PC-9 (cell line): ENCODE results near the gene JAG1. TPM values are rescaled to one million over a fixed set of nuclear protein-coding genes. Genes with fewer than 3 reads are reported as not detected.

Experiments used
- BruUV-seq: library from RNA; stranded (reverse); fragments of 400-500 nt; replicated peaks from 2 replicates; lab custom pipeline; 2021; lab: Mats Ljungman, UMichigan
- CTCF ChIA-PET: fragments of 300-600 bp; sonication (Branson Sonifier 250); formaldehyde crosslinking; loops from one replicate; lab custom pipeline; 2022; ENCODE audit warnings: antibody characterized with exemption; lab: Charles Lee
- POLR2A ChIA-PET: fragments of 300-600 bp; sonication (Branson Sonifier 250); formaldehyde crosslinking; loops from one replicate; lab custom pipeline; 2022; ENCODE audit warnings: antibody characterized with exemption; ENCODE audit not compliant: unreplicated experiment; lab: Charles Lee
- DNase-seq, 2 experiments: peaks; one replicate each; pipeline versions ENCODE4 v3.0.0 to v3.0.0-alpha.2; 2015 to 2022; ENCODE audit warnings: mixed read lengths in 1 of 2
- H2AFZ ChIP-seq: fragments of 200-600 bp; sonication (generic); 2 replicates; pipeline ENCODE4 v1.8.1; 2017; ENCODE audit warnings: antibody characterized with exemption
- H3F3A ChIP-seq: fragments of 200-600 bp; sonication (generic); 2 replicates; pipeline ENCODE4 v1.8.1; 2017; ENCODE audit warnings: antibody characterized with exemption, mild to moderate bottlenecking, low read depth; ENCODE audit not compliant: insufficient read depth
- H3K27ac ChIP-seq: fragments of 200-600 bp; sonication (generic); 2 replicates; pipeline ENCODE4 v1.6.1; 2016; ENCODE audit warnings: mixed run types
- H3K27me3 ChIP-seq: fragments of 200-600 bp; sonication (generic); 2 replicates; pipeline ENCODE4 v1.6.1; 2016; ENCODE audit warnings: low read depth, mixed run types; ENCODE audit not compliant: insufficient read depth
- H3K36me3 ChIP-seq: fragments of 200-600 bp; sonication (generic); 2 replicates; pipeline ENCODE4 v1.6.1; 2016; ENCODE audit warnings: low read depth, mixed run types
- H3K4me1 ChIP-seq: fragments of 200-600 bp; sonication (generic); replicated peaks from 2 replicates; pipeline ENCODE4 v1.6.1; 2016; ENCODE audit warnings: mixed run types; ENCODE audit not compliant: insufficient read depth
- H3K4me2 ChIP-seq: fragments of 200-600 bp; sonication (generic); 2 replicates; pipeline ENCODE4 v1.6.1; 2017; ENCODE audit warnings: mixed run types
- H3K4me3 ChIP-seq: fragments of 200-600 bp; sonication (generic); 2 replicates; pipeline ENCODE4 v1.6.1; 2016; ENCODE audit warnings: mixed run types
- H3K79me2 ChIP-seq: fragments of 200-600 bp; sonication (generic); 2 replicates; pipeline ENCODE4 v1.6.1; 2017; ENCODE audit warnings: low read depth, mixed run types
- H3K9me2 ChIP-seq: fragments of 200-600 bp; sonication (generic); 2 replicates; pipeline ENCODE4 v1.8.1; 2017; ENCODE audit warnings: mild to moderate bottlenecking; ENCODE audit not compliant: insufficient read depth
- H3K9me3 ChIP-seq: fragments of 200-600 bp; sonication (generic); 2 replicates; pipeline ENCODE4 v1.8.1; 2016; ENCODE audit warnings: low read depth; ENCODE audit not compliant: insufficient read depth
- H4K20me1 ChIP-seq: fragments of 200-600 bp; sonication (generic); 2 replicates; pipeline ENCODE4 v1.8.1; 2017; ENCODE audit not compliant: insufficient read depth
- EZH2 ChIP-seq: fragments of 200-600 bp; sonication (generic); IDR thresholded peaks from 2 replicates; pipeline ENCODE4 v1.8.0; 2017; ENCODE audit warnings: antibody characterized with exemption, low read depth
- intact Hi-C: fragments of 100-400 bp; cut with micrococcal nuclease; formaldehyde crosslinking; loops from one replicate; pipeline ENCODE4 v1.10.0; 2022; ENCODE audit not compliant: unreplicated experiment
- total RNA-seq: library from RNA; stranded (reverse); gene quantifications from 2 replicates; pipeline ENCODE4 v1.2.3, GENCODE V29; 2021
- TF ChIP-seq, protein P1 (sequence below): fragments of 200-600 bp; sonication (generic); conservative IDR thresholded peaks from 2 replicates; pipeline ENCODE4 v1.6.1; 2017; ENCODE audit warnings: mixed run types, antibody characterized with exemption, mild to moderate bottlenecking, moderate library complexity

The JAG1 gene
- total RNA-seq, 1 experiment from 2014 or later: 42.9 TPM

DNA sequence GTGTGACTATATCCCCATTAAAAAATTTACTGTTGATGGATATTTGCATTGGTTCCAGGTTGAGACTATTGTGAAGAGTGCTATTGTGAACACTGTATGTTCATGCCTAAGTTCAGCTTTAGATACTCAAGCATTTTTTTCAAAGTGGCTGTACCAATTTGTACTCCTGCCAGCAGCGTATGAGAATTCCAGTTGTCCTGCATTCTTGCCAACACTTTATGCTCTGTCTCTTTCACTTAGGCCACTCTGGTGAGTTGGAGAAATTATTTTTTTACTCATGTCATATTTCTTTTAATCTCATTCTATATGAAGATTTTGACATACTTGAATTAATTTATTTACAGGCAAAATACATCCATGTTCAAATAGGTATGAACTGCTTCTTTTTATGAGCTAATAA is 76.2 kb downstream of the JAG1 start:
- intact Hi-C loops: loop anchor here (2.0 to 5.0 kb wide), 2 partner anchors 41 to 405 kb away; no protein-coding TSS in a partner anchor
- H3K36me3 ChIP-seq: no peaks in the 10 kb centered on the region
- peaks cover 19% of the 10 kb centered on the region for H3F3A ChIP-seq
- no peak for DNase-seq
- H3K9me2 ChIP-seq: no peaks in the 10 kb centered on the region
- H3K4me2 ChIP-seq: no peak overlapping the region
- H3K27me3 ChIP-seq: no peaks in the 10 kb centered on the region
- TF ChIP-seq, protein P1, sequence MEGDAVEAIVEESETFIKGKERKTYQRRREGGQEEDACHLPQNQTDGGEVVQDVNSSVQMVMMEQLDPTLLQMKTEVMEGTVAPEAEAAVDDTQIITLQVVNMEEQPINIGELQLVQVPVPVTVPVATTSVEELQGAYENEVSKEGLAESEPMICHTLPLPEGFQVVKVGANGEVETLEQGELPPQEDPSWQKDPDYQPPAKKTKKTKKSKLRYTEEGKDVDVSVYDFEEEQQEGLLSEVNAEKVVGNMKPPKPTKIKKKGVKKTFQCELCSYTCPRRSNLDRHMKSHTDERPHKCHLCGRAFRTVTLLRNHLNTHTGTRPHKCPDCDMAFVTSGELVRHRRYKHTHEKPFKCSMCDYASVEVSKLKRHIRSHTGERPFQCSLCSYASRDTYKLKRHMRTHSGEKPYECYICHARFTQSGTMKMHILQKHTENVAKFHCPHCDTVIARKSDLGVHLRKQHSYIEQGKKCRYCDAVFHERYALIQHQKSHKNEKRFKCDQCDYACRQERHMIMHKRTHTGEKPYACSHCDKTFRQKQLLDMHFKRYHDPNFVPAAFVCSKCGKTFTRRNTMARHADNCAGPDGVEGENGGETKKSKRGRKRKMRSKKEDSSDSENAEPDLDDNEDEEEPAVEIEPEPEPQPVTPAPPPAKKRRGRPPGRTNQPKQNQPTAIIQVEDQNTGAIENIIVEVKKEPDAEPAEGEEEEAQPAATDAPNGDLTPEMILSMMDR: no peak
- TF ChIP-seq EZH2: no peak
- no peak overlapping the region for H3K4me3 ChIP-seq
- CTCF ChIA-PET: no interaction called here
- no peaks in the 10 kb centered on the region for H4K20me1 ChIP-seq
- H3K79me2 ChIP-seq: no peaks in the 10 kb centered on the region
- peak overlapping the region; percentile 94 for H3K27ac ChIP-seq
- H3K4me1 ChIP-seq: peaks cover 31% of the 10 kb centered on the region
- H3K9me3 ChIP-seq: no peaks in the 10 kb centered on the region
- no TSS peak for BruUV-seq
- no peak overlapping the region for H2AFZ ChIP-seq
- POLR2A ChIA-PET: interaction anchor here (0.5 to 0.6 kb wide), 2 partner anchors 9 to 16 kb away, joined by 3 to 6 read pairs; no protein-coding TSS in a partner anchor

DNA sequence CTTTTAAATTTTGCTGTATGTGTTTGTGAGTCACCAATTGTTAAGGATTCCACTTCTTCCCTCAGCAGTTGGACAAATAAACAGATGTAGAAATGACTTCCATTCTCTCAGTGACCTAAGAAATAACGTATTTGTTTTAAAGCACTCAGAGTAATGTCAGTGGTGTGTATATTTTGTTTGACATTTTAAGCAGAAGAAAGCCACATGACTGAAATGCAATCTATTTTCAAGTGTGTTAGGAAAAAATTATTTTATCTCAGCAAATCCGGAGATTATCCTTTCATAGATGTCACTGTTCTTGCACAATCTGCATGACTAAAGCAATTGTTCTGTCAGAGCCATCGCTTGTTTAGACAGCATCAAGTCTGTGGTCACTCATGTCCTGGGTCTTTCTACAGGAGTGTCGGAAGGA is 77.1 kb downstream of the JAG1 start:
- intact Hi-C loops: loop anchor here (5.0 kb wide), 1 partner anchor 406 kb away; no protein-coding TSS in a partner anchor
- ChIA-PET POLR2A (interaction anchor here (0.6 kb wide), 1 partner anchor 10 kb away, joined by 6 read pairs; no protein-coding TSS in a partner anchor), CTCF (no interaction called here)
- H3F3A ChIP-seq: peaks cover 20% of the 10 kb centered on the region
- H3K4me2 ChIP-seq: no peak overlapping the region
- H3K36me3 ChIP-seq: no peaks in the 10 kb centered on the region
- H3K4me3 ChIP-seq: no peak overlapping the region
- peaks cover 38% of the 10 kb centered on the region for H3K4me1 ChIP-seq
- no peaks in the 10 kb centered on the region for H3K27me3 ChIP-seq
- H3K9me3 ChIP-seq: no peaks in the 10 kb centered on the region
- no peaks in the 10 kb centered on the region for H4K20me1 ChIP-seq
- no peak for DNase-seq
- no TSS peak for BruUV-seq
- no peak for TF ChIP-seq EZH2
- TF ChIP-seq, protein P1: no peak
- no peaks in the 10 kb centered on the region for H3K79me2 ChIP-seq
- no peak overlapping the region for H2AFZ ChIP-seq
- no peaks in the 10 kb centered on the region for H3K9me2 ChIP-seq
- H3K27ac ChIP-seq: no peak overlapping the region

DNA sequence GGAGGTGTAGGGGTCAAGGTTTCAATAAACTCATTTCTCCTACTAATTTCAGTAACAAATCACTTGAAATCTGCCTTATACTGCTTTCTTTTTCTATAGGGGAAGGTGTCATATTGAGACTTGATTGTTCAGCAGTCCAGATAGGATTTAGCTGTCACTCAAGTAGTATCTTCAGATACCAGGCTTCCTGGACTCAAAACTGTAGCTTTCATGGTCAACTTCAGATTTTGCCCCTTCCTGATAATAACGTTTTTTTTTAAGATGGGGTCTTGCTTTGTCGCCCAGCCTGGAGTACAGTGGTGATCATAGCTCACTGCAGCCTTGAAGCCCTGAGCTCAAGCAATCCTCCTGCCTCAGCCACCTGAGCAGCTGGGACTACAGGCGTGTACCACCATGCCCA is 77.8 kb downstream of the JAG1 start:
- peaks cover 27% of the 10 kb centered on the region for H3F3A ChIP-seq
- TF ChIP-seq, protein P1: no peak
- TF ChIP-seq EZH2: no peak
- H3K9me3 ChIP-seq: no peaks in the 10 kb centered on the region
- no peak overlapping the region for H2AFZ ChIP-seq
- H3K27me3 ChIP-seq: no peaks in the 10 kb centered on the region
- H3K9me2 ChIP-seq: no peaks in the 10 kb centered on the region
- no TSS peak for BruUV-seq
- no peak overlapping the region for H3K4me2 ChIP-seq
- H3K79me2 ChIP-seq: no peaks in the 10 kb centered on the region
- intact Hi-C loops: loop anchor here (2.0 to 5.0 kb wide), 3 partner anchors 23 to 406 kb away; partner anchors contain the start of genes MKKS and SLX4IP
- ChIA-PET POLR2A (no interaction called here), CTCF (interaction anchor here (0.5 to 0.6 kb wide), 2 partner anchors 30 to 672 kb away, joined by 3 to 4 read pairs; no protein-coding TSS in a partner anchor)
- DNase-seq: no peak
- no peak overlapping the region for H3K4me3 ChIP-seq
- no peaks in the 10 kb centered on the region for H4K20me1 ChIP-seq
- H3K4me1 ChIP-seq: peaks cover 46% of the 10 kb centered on the region
- no peak overlapping the region for H3K27ac ChIP-seq
- H3K36me3 ChIP-seq: no peaks in the 10 kb centered on the region
